Measurements from ENCODE around the gene CROT.

Gene CROT

DNA sequence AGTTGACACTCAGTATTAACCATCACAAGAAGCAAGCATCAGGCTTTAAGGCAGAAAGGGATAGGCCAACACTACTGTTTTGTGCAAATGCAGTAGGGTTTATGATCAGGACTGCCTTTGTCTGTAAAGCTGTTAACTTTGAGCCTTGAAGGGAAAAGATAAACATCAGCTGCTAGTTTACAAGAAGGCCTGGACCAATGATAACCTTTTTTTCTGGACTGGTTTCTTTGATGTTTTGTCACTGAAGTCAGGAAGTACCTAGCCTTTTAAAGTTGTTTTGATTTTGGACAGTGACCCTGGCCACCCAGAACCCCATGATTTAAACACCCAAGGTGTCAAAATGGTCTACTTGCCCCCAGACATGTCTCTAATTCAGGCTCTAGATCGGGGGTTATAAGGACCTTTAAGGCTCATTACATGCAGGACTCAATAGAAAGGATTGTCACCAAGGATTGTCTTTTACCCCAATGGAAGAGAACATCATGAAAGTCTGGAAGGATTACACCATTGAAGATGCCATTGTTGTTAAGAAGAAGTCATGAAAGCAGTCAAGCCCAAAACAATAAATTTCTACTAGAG is 50.1 kb downstream of the CROT start:
- Histone ChIP-seq H3K4me1 (no peaks in the 10 kb centered on the region), H4K20me1 (no peaks in the 10 kb centered on the region), H3K4me2 (no peak overlapping the region), H3K9ac (no peak overlapping the region), H3K4me3 (no peak overlapping the region), H3K27me3 (no peaks in the 10 kb centered on the region), H3K9me3 (replicated peaks in 1 of 11) (peaks cover 0 to 17% (median 14%) of the 10 kb centered on the region in 11 experiments; a peak in 17 of 22 replicates), H3K36me3 (peaks cover under 1 to 64% (median 29%) of the 10 kb centered on the region in 11 experiments; a peak in 16 of 22 replicates), H3K27ac (no peak overlapping the region)
- TF ChIP-seq Cebpa-rat (IDR thresholded peaks at IDR 0.05) = no peak

GRCh38 chr7:87398446-87398845 is 53.0 kb downstream of the CROT start:
- peaks cover 0 to 17% (median 14%) of the 10 kb centered on the region in 11 experiments; a peak in 17 of 22 replicates for H3K9me3 ChIP-seq (replicated peaks in 1 of 11)
- no peak overlapping the region for H3K4me3 ChIP-seq
- no peaks in the 10 kb centered on the region for H3K27me3 ChIP-seq
- no peaks in the 10 kb centered on the region for H3K4me1 ChIP-seq
- peaks cover 9 to 81% (median 47%) of the 10 kb centered on the region in 11 experiments; a peak in 20 of 22 replicates for H3K36me3 ChIP-seq
- H3K27ac ChIP-seq = no peak overlapping the region
- TF ChIP-seq Cebpa-rat (IDR thresholded peaks at IDR 0.05) = no peak
- no peak overlapping the region for H3K4me2 ChIP-seq
- H3K9ac ChIP-seq = no peak overlapping the region
- H4K20me1 ChIP-seq = no peaks in the 10 kb centered on the region

- H3K9ac ChIP-seq = no peak overlapping the region
- H3K36me3 ChIP-seq = peaks cover 8 to 80% (median 51%) of the 10 kb centered on the region in 11 experiments
- H3K27me3 ChIP-seq = no peaks in the 10 kb centered on the region
Observed at GRCh38 chr7:87404674-87405073, 59.2 kb downstream of the CROT start.

DNA sequence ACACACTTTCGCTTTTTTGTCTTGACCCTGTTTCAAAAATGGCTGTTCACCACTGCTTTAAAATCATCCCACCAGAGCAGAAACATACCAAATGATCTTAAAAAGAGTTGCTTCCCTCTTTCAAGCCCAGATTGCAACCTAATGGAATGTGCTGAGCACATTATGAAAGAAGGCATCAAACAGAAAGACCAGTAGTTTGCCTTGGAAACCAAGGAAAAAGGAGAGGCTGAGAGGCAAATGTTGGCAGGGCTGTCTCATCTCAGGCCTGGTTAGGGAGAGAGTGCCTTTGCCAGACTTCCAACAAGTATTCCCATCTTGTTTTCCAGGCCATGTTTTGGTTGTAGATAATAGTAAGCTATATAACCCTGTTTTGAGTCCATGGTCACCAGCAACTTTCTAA is 65.7 kb downstream of the CROT start:
- H4K20me1 ChIP-seq = no peaks in the 10 kb centered on the region
- H3K27ac ChIP-seq = no peak overlapping the region
- H3K9ac ChIP-seq = no peak overlapping the region
- H3K4me1 ChIP-seq = no peaks in the 10 kb centered on the region
- H3K27me3 ChIP-seq = no peaks in the 10 kb centered on the region
- H3K9me3 ChIP-seq (replicated peaks in 1 of 11) = no peaks in the 10 kb centered on the region
- H3K4me3 ChIP-seq = no peak overlapping the region
- no peak for TF ChIP-seq Cebpa-rat (IDR thresholded peaks at IDR 0.05)
- peaks cover 0 to 19% (median 17%) of the 10 kb centered on the region in 11 experiments; a peak in 17 of 22 replicates for H3K36me3 ChIP-seq
- no peak overlapping the region for H3K4me2 ChIP-seq

More at GRCh38 chr7:87404674-87405073, 59.2 kb downstream of the CROT start:
- H4K20me1 ChIP-seq = no peaks in the 10 kb centered on the region
- H3K4me1 ChIP-seq = no peaks in the 10 kb centered on the region
- no peaks in the 10 kb centered on the region for H3K9me3 ChIP-seq (replicated peaks in 1 of 11)
- TF ChIP-seq Cebpa-rat (IDR thresholded peaks at IDR 0.05) = no peak
- no peak overlapping the region for H3K4me3 ChIP-seq
- no peak overlapping the region for H3K4me2 ChIP-seq
- no peak overlapping the region for H3K27ac ChIP-seq

DNA sequence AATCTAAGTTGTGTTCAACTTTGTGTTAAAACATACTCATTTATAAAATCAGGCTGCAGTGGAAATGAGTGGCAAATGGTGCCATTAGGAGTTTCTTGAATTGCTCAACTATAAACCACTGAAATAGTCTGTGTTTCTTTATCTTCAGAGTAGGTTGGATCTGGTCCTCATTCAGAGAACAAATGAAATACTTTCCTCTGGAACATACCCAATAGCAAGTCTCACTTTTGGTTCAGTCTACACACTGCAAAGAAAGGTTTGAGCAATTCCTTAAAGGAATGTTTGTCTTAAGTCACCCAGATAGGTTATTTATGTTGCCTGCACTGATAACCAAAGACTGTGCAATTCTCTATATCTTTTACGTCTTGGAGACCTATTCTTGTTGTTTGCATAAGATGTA is 67.6 kb downstream of the CROT start:
- Histone ChIP-seq H3K36me3 (peaks cover 0 to under 1% (median 0%) of the 10 kb centered on the region in 11 experiments; a peak in 5 of 22 replicates), H3K27ac (no peak overlapping the region), H3K4me3 (no peak overlapping the region), H3K4me1 (peaks cover 0 to 3% (median 0%) of the 10 kb centered on the region in 10 experiments; a peak in 5 of 20 replicates), H3K9me3 (replicated peaks in 1 of 11) (no peaks in the 10 kb centered on the region), H4K20me1 (no peaks in the 10 kb centered on the region), H3K27me3 (no peaks in the 10 kb centered on the region), H3K9ac (no peak overlapping the region), H3K4me2 (no peak overlapping the region)
- no peak for TF ChIP-seq Cebpa-rat (IDR thresholded peaks at IDR 0.05)

DNA sequence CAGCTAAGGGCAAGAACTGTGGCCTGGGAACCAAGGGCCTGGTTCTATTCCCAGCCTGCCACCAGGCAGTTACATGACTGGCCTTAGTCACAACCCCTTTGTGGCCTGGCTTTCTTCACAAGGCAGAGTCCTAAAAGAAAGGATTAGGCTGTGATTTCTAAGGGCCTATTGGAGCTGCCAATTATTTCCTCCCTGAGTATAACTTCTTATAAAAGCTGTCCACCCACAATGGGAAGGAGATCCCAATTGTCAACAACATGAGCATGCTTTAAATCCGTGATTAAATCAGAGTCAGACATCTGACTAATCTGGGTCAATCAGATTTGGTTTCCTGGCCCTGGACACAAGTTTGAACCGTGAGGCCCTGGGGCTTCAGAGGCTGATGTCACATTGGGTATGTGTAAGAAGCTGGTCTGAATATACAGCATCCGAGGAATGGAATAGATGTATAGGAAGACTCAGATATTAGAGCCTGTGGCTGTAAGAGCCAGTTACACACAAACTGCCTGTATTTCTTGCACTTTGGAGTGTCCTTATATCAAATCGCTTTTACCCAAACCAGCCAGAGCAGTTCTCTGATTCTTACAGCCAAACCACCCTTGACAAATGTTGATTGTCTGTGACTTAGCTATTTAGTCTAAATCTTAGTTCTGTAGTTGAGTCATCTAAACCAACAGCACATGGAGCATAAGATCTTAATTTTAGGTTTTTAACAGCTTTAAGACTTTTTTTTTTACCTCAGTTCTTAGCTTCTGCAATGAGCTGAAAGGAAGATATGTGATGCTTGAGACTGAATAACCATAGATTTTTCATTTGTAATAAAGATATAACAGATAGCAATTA is 68.7 kb downstream of the CROT start:
- no peak overlapping the region for H3K4me3 ChIP-seq
- peaks cover 0 to 14% (median 0%) of the 10 kb centered on the region in 10 experiments; a peak in 5 of 20 replicates for H3K4me1 ChIP-seq
- H3K27ac ChIP-seq = no peak overlapping the region
- no peak overlapping the region for H3K4me2 ChIP-seq
- no peaks in the 10 kb centered on the region for H3K27me3 ChIP-seq
- H3K9me3 ChIP-seq (replicated peaks in 1 of 11) = no peaks in the 10 kb centered on the region
- no peak for TF ChIP-seq Cebpa-rat (IDR thresholded peaks at IDR 0.05)
- no peaks in the 10 kb centered on the region; a peak in 3 of 22 replicates for H3K36me3 ChIP-seq
- no peak overlapping the region for H3K9ac ChIP-seq
- H4K20me1 ChIP-seq = no peaks in the 10 kb centered on the region

DNA sequence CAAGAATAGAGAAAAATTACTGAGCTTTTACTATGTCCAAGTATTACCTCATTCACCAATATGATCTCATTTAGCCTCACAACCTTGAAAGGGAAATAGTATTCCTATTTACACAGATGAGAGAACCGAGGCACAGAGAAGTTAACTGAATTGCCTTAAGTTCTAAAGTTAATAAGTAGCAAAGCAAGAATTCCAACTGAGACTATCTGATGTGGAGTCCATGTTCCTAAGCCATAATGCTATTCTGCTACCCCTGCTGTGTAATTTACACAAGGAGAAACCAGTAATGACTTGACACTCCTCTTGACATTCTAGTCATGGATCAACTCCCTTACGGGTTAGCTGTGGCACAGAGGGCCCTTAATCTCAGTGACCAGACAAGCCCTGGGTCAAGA is 69.3 kb downstream of the CROT start:
- no peak overlapping the region for H3K27ac ChIP-seq
- no peaks in the 10 kb centered on the region for H3K9me3 ChIP-seq (replicated peaks in 1 of 11)
- H3K4me1 ChIP-seq = peaks cover 0 to 14% (median 0%) of the 10 kb centered on the region in 10 experiments; a peak in 5 of 20 replicates
- no peak for TF ChIP-seq Cebpa-rat (IDR thresholded peaks at IDR 0.05)
- H3K36me3 ChIP-seq = peaks cover 0 to 4% (median 0%) of the 10 kb centered on the region in 11 experiments; a peak in 5 of 22 replicates
- no peaks in the 10 kb centered on the region for H3K27me3 ChIP-seq
- H3K4me2 ChIP-seq = no peak overlapping the region
- H4K20me1 ChIP-seq = no peaks in the 10 kb centered on the region
- H3K4me3 ChIP-seq = no peak overlapping the region
- no peak overlapping the region for H3K9ac ChIP-seq

- TF ChIP-seq Cebpa-rat (IDR thresholded peaks at IDR 0.05) = no peak
- Histone ChIP-seq H3K4me1 (peaks cover 0 to 14% (median 0%) of the 10 kb centered on the region in 10 experiments; a peak in 5 of 20 replicates), H3K27me3 (no peaks in the 10 kb centered on the region), H3K4me2 (no peak overlapping the region), H4K20me1 (no peaks in the 10 kb centered on the region), H3K4me3 (no peak overlapping the region), H3K9me3 (replicated peaks in 1 of 11) (no peaks in the 10 kb centered on the region), H3K27ac (no peak overlapping the region), H3K9ac (no peak overlapping the region), H3K36me3 (peaks cover 0 to 25% (median 11%) of the 10 kb centered on the region in 11 experiments; a peak in 13 of 22 replicates)
Observed at GRCh38 chr7:87416682-87417587, 71.5 kb downstream of the CROT start.

Measured in BLaER1 treated with 17β-estradiol and CSF1 and Interleukin-3, amounts not matched to agents 10 nM and 100 nM (cell line).